Left cardiac atrium (tissue), 4 donors: Measurements from ENCODE around the gene DHPS. TPM values are rescaled to one million over a fixed set of nuclear protein-coding genes. Genes with fewer than 3 reads are reported as not detected.
A peak's percentile ranks its signal among the peaks of the same experiment; 100 is the strongest.
"Not testable (repeated sequence)": the region's sequence is repeated elsewhere in the genome, so short reads cannot be mapped to it uniquely, and the experiment has no call there.

Experiments
- ATAC-seq, 2 donors: fragments of 200-7000 bp; cut with Tn5 transposase; one replicate each; pipeline ENCODE4 v1.9.1; 2020; ENCODE audit warnings: mild to moderate bottlenecking in 2 of 2, moderate library complexity in 2 of 2
- DNase-seq: peaks from one replicate; pipeline ENCODE4 v3.0.0-alpha.2; 2020
- intact Hi-C, 2 donors: fragments of 100-400 bp; cut with DNase I; formaldehyde crosslinking; loops; one replicate each; pipeline versions ENCODE4 v1.14.1 to v1.15.1; 2022 to 2023
- total RNA-seq, 2 donors: library from RNA; stranded (reverse); fragmentation: NEBNext Ultra II Directional; extraction: Animal tissue kit (Norgen Biotek cat#: 25700); gene quantifications; one replicate each; pipeline ENCODE4 v1.2.1, GENCODE V29; 2021
- donor health status: DM: no; HTN: yes; CAD: no.
- donor health status: DM: no; HTN: yes; CAD: no; lungs with severe emphysema.
- donor health status: DM: yes; HTN: yes; CAD: no.
- donor health status: Dilated cardiomyopathy.

The DHPS gene
- total RNA-seq, 2 donors from 2014 or later, result 38.4 to 51.9 TPM

GRCh38 chr19:12678039-12678438 lies 3.6 kb downstream of the DHPS start:
- ATAC-seq, intact Hi-C loops, DNase-seq: not testable (repeated sequence)

- ATAC-seq (no peak), DNase-seq (no peak)
- intact Hi-C loops, result no loop called here
Measured at GRCh38 chr19:12676928-12677327, 4.8 kb downstream of the DHPS start.

GRCh38 chr19:12676384-12676792 lies 5.3 kb downstream of the DHPS start:
- intact Hi-C loops, result no loop called here
- peak; percentile 86 for DNase-seq
- ATAC-seq, result peak; percentile 35 to 50

DNA sequence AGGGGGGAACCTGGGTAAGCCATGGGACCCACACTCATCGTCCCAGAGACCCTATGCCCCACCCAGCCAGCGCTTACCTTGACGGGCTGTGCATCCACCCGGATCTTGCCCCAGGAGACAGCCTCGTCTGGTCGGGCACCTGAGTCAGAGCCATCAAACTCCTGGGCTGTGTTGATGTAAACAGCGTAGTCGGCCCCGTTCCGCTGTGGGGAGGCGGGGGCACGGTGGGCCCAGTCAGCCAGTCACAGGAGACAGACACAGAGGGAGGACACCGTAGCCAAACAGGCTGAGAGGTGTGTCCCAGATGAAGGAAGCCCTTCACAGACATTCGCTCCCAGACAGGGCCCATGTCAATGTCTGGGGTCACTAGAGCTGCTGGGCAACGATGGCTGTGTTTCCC lies 5.7 kb downstream of the DHPS start:
- intact Hi-C loops, result no loop called here
- no peak for DNase-seq
- ATAC-seq, result no peak

- ATAC-seq, result no peak
Measured at GRCh38 chr19:12675399-12675798, 6.3 kb downstream of the DHPS start.

GRCh38 chr19:12672744-12673143 lies 8.9 kb downstream of the DHPS start:
- ATAC-seq, result no peak
- intact Hi-C loops, result loop anchor here in 1 of 2 donors (5.0 kb wide), 1 partner anchor 110 kb away; no protein-coding TSS in a partner anchor
- DNase-seq, result no peak

More at GRCh38 chr19:12675399-12675798, 6.3 kb downstream of the DHPS start:
- no peak for DNase-seq
- intact Hi-C loops, result no loop called here

DNA sequence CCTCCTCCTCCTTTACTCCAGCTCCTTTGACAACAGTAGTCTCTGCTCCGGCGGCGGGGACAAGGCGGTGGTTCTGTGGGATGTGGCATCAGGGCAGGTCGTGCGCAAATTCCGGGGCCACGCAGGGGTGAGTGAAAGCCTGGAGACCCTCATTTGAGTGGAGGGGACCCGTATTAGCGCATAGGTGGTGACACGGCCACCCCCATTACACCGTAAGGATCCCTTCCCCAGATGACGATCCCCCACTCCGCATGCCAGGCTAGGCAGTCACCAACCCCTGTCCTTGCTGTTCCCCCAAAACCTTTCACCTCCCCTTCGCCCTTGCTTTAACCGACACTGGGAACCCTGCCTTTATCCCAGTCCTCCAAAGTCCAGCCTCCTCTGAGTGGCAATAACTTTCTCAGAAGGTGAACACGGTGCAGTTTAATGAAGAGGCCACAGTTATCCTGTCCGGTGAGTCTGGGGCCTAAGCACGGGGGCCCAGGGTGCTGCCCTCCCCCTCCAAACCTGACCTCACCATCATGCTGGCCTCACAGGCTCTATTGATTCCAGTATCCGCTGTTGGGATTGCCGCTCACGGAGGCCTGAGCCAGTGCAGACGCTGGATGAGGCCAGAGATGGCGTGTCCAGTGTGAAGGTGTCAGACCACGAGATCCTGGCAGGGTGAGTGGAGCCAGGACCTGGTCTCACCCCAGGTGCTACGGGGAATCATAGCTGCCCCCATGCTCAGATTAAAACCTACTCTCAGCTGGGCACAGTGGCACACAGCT lies 11.3 kb downstream of the DHPS start:
- no peak for ATAC-seq
- no peak for DNase-seq
- intact Hi-C loops, result loop anchor here in 1 of 2 donors (5.0 kb wide), 1 partner anchor 108 kb away; no protein-coding TSS in a partner anchor

- intact Hi-C loops, result loop anchor here (5.0 to 10.0 kb wide), 2 partner anchors 105 to 107 kb away; no protein-coding TSS in a partner anchor
- DNase-seq, result peak; percentile 80
- peak; percentile 70 to 71 for ATAC-seq
Measured at GRCh38 chr19:12669270-12670158, 12.2 kb downstream of the DHPS start.

DNA sequence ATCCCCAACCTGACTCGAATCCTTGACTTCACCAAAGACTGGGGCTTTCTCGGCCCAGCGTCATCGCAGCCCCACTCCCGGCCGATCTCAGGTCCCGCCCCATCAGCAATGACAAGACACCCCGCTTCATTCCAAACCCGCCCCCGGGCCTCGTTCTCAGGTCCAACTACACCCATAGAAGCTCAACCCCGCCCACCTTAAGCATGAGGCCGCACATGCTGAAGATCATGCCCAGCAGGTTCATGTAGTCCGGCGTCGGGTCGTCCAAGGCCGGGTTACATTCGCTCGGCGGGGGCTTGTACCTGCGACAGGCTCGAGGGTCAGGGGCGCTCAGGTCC lies 12.8 kb downstream of the DHPS start:
- DNase-seq (peak; percentile 73), ATAC-seq (peak; percentile 8 to 21)
- intact Hi-C loops, result loop anchor here in 1 of 2 donors (10.0 kb wide), 1 partner anchor 104 kb away; no protein-coding TSS in a partner anchor

DNA sequence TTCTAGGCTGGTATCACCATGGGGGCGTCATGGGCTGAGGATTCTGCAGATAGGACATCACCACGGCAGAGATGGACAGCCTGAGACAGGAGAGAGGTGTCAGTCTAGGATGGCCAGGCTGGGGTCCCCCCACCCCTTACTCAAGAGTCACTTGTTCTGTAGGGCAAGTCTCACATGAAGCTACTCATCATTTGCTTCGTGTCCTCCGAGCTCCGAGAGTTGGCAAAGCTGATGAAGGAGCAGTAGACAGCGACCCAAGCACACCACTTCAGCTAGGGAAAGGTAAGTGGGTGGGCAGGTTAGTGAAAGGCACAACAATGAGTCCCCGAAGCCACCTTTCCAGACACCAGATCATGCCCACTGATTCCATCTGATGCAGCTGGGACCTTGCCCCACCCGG lies 13.3 kb downstream of the DHPS start:
- no peak for DNase-seq
- no peak for ATAC-seq
- intact Hi-C loops, result loop anchor here in 1 of 2 donors (10.0 kb wide), 1 partner anchor 104 kb away; no protein-coding TSS in a partner anchor

- ATAC-seq (no peak), DNase-seq (no peak)
- intact Hi-C loops, result loop anchor here in 1 of 2 donors (10.0 kb wide), 1 partner anchor 103 kb away; no protein-coding TSS in a partner anchor
Measured at GRCh38 chr19:12667731-12668302, 13.9 kb downstream of the DHPS start.

DNA sequence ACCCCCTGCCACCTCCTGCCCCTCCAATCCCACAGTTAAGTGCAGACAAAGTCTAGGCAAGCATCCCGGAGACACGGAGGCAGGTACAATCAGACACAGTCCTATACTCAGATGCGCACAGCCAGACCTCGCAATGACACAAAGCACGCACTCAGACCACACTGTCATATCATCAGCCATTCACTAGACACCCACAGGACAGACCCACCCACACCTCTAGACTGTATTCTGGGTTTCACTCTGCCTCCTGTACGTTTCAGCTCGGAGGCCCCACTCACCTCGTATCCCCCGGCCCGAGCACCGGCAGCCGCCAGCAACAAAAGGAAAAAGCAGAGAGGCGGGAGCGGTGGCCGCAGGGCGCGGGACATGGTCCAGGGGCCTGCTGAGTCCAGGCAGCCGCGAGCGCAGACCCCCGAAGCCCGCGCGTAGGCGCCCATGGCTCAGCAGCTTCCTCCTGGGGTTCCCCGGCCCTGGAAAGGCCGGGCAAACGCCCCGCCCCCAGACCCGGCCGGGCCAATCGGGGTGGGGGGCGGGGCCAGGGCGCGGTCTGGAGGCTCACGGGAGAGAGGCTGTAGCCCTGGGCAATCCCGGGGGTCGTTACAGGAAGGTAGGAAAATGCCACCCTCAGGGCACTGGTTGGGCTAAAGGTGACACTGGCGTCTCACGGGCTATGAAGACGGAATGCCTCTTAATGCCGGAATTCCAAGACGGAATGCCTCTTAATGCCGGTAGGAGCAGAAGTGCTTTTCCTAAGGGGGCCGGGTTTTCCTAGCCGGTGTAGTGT lies 15.2 kb downstream of the DHPS start, which contains the start of the genes MAN2B1 and WDR83:
TSS of gene MAN2B1 (minus strand) at position 478 of the 784 bp plus-strand sequence. CDS start at position 437, 41 bp downstream.
TSS of gene WDR83 (plus strand) at position 543 of the 784 bp plus-strand sequence. CDS start 2,984 bp downstream, outside the sequence.
- intact Hi-C loops, result loop anchor here in 1 of 2 donors (10.0 kb wide), 1 partner anchor 102 kb away; no protein-coding TSS in a partner anchor
- ATAC-seq, result peak; percentile 85 to 86
- peak; percentile 82 for DNase-seq

GRCh38 chr19:12665671-12666264 lies 15.9 kb downstream of the DHPS start:
- no peak for ATAC-seq
- intact Hi-C loops, result loop anchor here in 1 of 2 donors (10.0 kb wide), 1 partner anchor 101 kb away; no protein-coding TSS in a partner anchor

GRCh38 chr19:12665281-12665573 lies 16.5 kb downstream of the DHPS start:
- intact Hi-C loops, result loop anchor here in 1 of 2 donors (10.0 kb wide), 1 partner anchor 100 kb away; no protein-coding TSS in a partner anchor
- ATAC-seq (peak in 1 of 2 donors; percentile 4), DNase-seq (peak; percentile 64)

More at GRCh38 chr19:12665671-12666264, 15.9 kb downstream of the DHPS start:
- no peak for DNase-seq

DNA sequence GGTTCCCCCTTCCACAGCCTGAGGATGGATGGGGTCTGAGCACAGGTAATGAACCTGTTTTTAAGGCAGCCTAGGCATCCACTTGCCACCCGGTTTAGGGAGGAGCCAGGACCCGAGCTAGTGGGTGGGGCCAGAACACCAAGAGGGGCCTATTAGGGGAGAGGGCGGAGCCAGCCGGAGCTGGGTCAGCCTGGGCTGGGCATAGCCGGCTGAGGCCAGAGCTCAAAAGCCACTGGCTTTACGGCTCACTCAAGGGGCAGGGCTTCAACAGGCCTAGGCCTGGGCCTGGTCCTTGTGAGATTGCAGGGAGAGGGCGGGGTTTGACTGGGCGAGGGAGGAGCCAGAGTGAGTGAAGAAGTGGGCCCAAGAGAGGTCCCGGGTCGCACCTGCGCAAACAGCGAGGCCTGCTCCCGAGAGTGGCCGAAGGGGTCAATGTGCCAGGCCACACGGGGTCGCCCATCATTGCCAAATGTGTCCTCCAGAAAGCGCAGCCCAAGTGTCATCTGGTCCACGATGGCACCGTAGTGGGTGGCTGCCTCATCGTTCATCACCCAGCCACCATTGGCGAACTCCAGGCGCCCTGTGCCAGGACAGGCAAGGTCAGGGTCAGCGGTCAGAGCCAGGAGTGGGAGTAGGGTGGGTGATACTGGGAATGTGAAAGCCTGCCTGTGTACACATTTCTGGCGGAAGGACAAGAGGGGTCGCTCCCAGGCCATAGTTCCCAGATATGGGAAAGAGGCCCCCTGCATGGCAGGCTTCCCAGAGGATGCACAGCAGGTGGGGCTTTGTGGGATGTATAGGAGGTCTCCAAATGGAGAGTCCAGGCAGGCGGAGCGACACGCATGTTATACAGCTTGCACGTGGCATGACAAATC lies 17.0 kb downstream of the DHPS start:
- intact Hi-C loops, result loop anchor here in 1 of 2 donors (10.0 kb wide), 1 partner anchor 100 kb away; no protein-coding TSS in a partner anchor
- DNase-seq, result no peak
- ATAC-seq, result no peak

GRCh38 chr19:12660980-12661379 lies 20.7 kb downstream of the DHPS start:
- DNase-seq (no peak), ATAC-seq (no peak)
- intact Hi-C loops, result loop anchor here in 1 of 2 donors (10.0 kb wide), 1 partner anchor 96 kb away; no protein-coding TSS in a partner anchor

- intact Hi-C loops, result no loop called here
- ATAC-seq, result no peak
- no peak for DNase-seq
Measured at GRCh38 chr19:12657966-12658365, 23.7 kb downstream of the DHPS start.
